Mammary epithelial cell (primary cell): Measurements from ENCODE around the gene SLC35G3.
"Not testable (repeated sequence)": the region's sequence is repeated elsewhere in the genome, so short reads cannot be mapped to it uniquely, and the experiment has no call there.

Experiments
- EZH2 ChIP-seq: IDR thresholded peaks from 2 replicates; pipeline ENCODE4 v1.6.1; 2012; ENCODE audit warnings: low read length, inconsistent platforms, borderline replicate concordance
- TF ChIP-seq, protein P1 (sequence below), 2 donors: IDR thresholded peaks in 1 of 2; conservative IDR thresholded peaks in 1 of 2; 2 replicates each; pipeline ENCODE4 v1.5.1; 2011 to 2012; ENCODE audit warnings: inconsistent platforms in 2 of 2, low read length in 2 of 2, mild to moderate bottlenecking in 2 of 2, control low read depth in 1 of 2, low read depth in 1 of 2; ENCODE audit not compliant: insufficient read depth in 1 of 2; ENCODE audit errors: extremely low read depth in 1 of 2

DNA sequence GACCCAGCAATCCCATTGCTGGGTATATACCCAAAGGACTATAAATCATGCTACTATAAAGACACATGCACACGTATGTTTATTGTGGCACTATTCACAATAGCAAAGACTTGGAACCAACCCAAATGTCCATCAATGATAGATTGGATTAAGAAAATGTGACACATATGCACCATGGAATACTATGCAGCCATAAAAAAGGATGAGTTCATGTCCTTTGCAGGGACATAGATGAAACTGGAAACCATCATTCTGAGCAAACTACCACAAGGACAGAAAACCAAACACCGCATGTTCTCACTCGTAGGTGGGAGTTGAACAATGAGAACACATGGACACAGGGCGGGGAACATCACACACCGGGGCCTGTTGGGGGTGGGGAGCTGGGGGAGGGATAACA, 14.8 kb downstream of the SLC35G3 start:
- TF ChIP-seq, protein P1, sequence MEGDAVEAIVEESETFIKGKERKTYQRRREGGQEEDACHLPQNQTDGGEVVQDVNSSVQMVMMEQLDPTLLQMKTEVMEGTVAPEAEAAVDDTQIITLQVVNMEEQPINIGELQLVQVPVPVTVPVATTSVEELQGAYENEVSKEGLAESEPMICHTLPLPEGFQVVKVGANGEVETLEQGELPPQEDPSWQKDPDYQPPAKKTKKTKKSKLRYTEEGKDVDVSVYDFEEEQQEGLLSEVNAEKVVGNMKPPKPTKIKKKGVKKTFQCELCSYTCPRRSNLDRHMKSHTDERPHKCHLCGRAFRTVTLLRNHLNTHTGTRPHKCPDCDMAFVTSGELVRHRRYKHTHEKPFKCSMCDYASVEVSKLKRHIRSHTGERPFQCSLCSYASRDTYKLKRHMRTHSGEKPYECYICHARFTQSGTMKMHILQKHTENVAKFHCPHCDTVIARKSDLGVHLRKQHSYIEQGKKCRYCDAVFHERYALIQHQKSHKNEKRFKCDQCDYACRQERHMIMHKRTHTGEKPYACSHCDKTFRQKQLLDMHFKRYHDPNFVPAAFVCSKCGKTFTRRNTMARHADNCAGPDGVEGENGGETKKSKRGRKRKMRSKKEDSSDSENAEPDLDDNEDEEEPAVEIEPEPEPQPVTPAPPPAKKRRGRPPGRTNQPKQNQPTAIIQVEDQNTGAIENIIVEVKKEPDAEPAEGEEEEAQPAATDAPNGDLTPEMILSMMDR (conservative IDR thresholded peaks at IDR 0.05 in 1 of 2, IDR thresholded peaks at IDR 0.05 in 1 of 2; ENCODE audit: extremely low read depth in 1 of 2, insufficient read depth in 1 of 2, low read depth in 1 of 2, low read length in 2 of 2), result not testable (repeated sequence)
- not testable (repeated sequence) for TF ChIP-seq EZH2
